ENCODE data around the gene MRPL53. TPM values are rescaled to one million over a fixed set of nuclear protein-coding genes. Genes with fewer than 3 reads are reported as not detected.

Gene MRPL53
- total and polyA plus RNA-seq, 2 experiments from 2014 or later, result 7.7 to 65.1 TPM

DNA sequence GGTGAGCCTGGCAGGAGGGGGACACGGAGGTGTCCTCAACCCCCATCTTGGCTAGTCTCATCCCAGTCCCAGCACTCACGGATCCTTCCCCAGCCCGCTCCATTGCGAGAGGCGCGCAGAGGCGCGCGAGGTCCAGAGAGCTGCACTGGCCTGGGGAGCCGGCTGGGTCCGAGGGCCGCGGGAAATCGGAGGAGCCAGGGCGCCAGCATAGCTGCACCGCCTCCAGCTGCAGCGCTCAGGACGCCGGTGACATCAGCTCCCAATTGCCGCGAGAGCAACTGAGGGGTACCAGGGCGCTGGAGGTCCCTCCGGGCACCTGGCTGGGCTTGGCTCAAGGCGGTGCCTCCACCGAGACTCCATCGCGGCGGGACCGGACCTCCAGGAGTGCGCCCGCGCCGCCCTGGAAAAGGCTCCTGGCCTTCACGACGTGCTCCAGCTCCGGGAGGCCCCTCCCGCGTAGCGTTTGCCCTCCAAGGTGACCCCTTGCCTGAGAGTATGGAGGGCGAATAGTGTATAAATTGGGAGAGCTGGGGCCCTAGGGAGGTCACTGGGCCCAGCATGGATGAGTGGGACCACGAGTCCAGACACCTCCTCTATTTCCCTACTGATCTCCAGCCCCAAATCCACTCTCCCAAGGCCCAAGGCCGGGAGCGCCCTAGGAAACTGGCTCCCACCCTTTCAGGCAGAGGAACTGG, 36.2 kb downstream of the MRPL53 start:
- H3K36me3 ChIP-seq (ENCODE audit: insufficient read depth), result no peaks in the 10 kb centered on the region
- no peaks in the 10 kb centered on the region for H3K9me3 Mint-ChIP-seq

More for the DNA sequence above, 36.2 kb downstream of the MRPL53 start:
- Mint-ChIP-seq H3K27me3 (ENCODE audit: insufficient read depth, low read depth, poor library complexity) (peaks cover 20% of the 10 kb centered on the region), H3K4me1 (peaks cover 40% of the 10 kb centered on the region), H3K36me3 (ENCODE audit: low read depth) (peaks cover 41% of the 10 kb centered on the region), H3K4me3 (no peak overlapping the region; the same call in 2 of the 3 replicates), H3K27ac (peak overlapping the region; percentile 89; the same call in 1 of the 2 replicates)
- no peaks in the 10 kb centered on the region for H3K9me2 ChIP-seq (ENCODE audit: insufficient read depth)
- peak overlapping the region; percentile 50 for H3K4me3 ChIP-seq
- ATAC-seq (peak; percentile 20), DNase-seq (ENCODE audit: low spot score) (peak; percentile 60)
- H2AFZ ChIP-seq, result no peak overlapping the region; the same call in 1 of the 2 replicates
- TF ChIP-seq, protein P1, sequence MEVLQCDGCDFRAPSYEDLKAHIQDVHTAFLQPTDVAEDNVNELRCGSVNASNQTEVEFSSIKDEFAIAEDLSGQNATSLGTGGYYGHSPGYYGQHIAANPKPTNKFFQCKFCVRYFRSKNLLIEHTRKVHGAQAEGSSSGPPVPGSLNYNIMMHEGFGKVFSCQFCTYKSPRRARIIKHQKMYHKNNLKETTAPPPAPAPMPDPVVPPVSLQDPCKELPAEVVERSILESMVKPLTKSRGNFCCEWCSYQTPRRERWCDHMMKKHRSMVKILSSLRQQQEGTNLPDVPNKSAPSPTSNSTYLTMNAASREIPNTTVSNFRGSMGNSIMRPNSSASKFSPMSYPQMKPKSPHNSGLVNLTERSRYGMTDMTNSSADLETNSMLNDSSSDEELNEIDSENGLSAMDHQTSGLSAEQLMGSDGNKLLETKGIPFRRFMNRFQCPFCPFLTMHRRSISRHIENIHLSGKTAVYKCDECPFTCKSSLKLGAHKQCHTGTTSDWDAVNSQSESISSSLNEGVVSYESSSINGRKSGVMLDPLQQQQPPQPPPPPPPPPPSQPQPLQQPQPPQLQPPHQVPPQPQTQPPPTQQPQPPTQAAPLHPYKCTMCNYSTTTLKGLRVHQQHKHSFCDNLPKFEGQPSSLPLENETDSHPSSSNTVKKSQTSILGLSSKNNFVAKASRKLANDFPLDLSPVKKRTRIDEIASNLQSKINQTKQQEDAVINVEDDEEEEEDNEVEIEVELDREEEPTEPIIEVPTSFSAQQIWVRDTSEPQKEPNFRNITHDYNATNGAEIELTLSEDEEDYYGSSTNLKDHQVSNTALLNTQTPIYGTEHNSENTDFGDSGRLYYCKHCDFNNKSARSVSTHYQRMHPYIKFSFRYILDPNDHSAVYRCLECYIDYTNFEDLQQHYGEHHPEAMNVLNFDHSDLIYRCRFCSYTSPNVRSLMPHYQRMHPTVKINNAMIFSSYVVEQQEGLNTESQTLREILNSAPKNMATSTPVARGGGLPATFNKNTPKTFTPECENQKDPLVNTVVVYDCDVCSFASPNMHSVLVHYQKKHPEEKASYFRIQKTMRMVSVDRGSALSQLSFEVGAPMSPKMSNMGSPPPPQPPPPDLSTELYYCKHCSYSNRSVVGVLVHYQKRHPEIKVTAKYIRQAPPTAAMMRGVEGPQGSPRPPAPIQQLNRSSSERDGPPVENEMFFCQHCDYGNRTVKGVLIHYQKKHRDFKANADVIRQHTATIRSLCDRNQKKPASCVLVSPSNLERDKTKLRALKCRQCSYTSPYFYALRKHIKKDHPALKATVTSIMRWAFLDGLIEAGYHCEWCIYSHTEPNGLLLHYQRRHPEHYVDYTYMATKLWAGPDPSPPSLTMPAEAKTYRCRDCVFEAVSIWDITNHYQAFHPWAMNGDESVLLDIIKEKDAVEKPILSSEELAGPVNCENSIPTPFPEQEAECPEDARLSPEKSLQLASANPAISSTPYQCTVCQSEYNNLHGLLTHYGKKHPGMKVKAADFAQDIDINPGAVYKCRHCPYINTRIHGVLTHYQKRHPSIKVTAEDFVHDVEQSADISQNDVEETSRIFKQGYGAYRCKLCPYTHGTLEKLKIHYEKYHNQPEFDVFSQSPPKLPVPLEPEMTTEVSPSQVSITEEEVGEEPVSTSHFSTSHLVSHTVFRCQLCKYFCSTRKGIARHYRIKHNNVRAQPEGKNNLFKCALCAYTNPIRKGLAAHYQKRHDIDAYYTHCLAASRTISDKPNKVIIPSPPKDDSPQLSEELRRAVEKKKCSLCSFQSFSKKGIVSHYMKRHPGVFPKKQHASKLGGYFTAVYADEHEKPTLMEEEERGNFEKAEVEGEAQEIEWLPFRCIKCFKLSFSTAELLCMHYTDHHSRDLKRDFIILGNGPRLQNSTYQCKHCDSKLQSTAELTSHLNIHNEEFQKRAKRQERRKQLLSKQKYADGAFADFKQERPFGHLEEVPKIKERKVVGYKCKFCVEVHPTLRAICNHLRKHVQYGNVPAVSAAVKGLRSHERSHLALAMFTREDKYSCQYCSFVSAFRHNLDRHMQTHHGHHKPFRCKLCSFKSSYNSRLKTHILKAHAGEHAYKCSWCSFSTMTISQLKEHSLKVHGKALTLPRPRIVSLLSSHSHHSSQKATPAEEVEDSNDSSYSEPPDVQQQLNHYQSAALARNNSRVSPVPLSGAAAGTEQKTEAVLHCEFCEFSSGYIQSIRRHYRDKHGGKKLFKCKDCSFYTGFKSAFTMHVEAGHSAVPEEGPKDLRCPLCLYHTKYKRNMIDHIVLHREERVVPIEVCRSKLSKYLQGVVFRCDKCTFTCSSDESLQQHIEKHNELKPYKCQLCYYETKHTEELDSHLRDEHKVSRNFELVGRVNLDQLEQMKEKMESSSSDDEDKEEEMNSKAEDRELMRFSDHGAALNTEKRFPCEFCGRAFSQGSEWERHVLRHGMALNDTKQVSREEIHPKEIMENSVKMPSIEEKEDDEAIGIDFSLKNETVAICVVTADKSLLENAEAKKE (CRISPR knock-in tag; IDR thresholded peaks at IDR 0.05), result no peak
- H3K27ac ChIP-seq (ENCODE audit: low read depth), result 0 out of 2 replicates have a peak overlapping the region, but pooled peaks have one; percentile 45
- H3F3A ChIP-seq (replicated peaks; ENCODE audit: low read depth), result peaks cover 8% of the 10 kb centered on the region
- H3K4me2 ChIP-seq, result peak overlapping the region; percentile 73
- peaks cover 35% of the 10 kb centered on the region for H3K4me1 ChIP-seq (ENCODE audit: insufficient read depth)
- peaks cover 60% of the 10 kb centered on the region for H3K79me2 ChIP-seq (replicated peaks; ENCODE audit: insufficient read depth)
- H4K20me1 ChIP-seq (replicated peaks; ENCODE audit: insufficient read depth), result peaks cover 34% of the 10 kb centered on the region
- H3K27me3 ChIP-seq (ENCODE audit: insufficient read depth), result no peaks in the 10 kb centered on the region
